ENCODE data around the gene CHMP2B.

DNA sequence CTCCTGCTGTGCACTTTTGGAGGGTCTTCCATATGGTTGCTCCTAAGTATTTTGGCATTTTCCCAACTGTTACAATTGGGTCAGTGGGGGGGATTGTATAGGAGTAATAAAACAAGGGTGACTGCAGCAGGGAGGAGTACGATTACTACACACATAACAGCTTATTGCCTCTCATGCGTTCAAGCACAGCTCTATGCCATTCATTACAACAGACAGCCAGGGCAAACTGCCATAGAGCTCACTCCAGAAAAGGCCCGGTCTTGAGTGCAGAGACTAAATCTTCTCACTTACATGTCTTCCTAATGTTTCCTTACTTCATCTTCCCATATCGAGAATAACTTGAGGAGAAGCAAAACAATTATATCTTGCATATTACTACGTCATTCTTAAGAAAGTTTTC, 1.4 kb upstream of the CHMP2B start:
- TF ChIP-seq, protein P1, sequence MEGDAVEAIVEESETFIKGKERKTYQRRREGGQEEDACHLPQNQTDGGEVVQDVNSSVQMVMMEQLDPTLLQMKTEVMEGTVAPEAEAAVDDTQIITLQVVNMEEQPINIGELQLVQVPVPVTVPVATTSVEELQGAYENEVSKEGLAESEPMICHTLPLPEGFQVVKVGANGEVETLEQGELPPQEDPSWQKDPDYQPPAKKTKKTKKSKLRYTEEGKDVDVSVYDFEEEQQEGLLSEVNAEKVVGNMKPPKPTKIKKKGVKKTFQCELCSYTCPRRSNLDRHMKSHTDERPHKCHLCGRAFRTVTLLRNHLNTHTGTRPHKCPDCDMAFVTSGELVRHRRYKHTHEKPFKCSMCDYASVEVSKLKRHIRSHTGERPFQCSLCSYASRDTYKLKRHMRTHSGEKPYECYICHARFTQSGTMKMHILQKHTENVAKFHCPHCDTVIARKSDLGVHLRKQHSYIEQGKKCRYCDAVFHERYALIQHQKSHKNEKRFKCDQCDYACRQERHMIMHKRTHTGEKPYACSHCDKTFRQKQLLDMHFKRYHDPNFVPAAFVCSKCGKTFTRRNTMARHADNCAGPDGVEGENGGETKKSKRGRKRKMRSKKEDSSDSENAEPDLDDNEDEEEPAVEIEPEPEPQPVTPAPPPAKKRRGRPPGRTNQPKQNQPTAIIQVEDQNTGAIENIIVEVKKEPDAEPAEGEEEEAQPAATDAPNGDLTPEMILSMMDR (IDR thresholded peaks at IDR 0.05; ENCODE audit: low read depth, low read length) = no peak
- no peak for TF ChIP-seq EZH2phosphoT487 (IDR thresholded peaks at IDR 0.05; ENCODE audit: low read depth)

All from OCI-LY3 (cell line).